Mucosa of stomach (tissue), 1 donor: ENCODE results near the gene LINC01488.

Experiments used
- H3K27me3 ChIP-seq: one replicate; pipeline ENCODE4 v1.7.0; 2013; ENCODE audit warnings: mild to moderate bottlenecking, low read length; ENCODE audit not compliant: control insufficient read depth, insufficient read depth
- H3K36me3 ChIP-seq: one replicate; pipeline ENCODE4 v1.7.0; 2013; ENCODE audit warnings: low read length; ENCODE audit not compliant: control insufficient read depth, insufficient read depth
- H3K4me1 ChIP-seq: one replicate; pipeline ENCODE4 v1.7.0; 2013; ENCODE audit warnings: mild to moderate bottlenecking, low read length; ENCODE audit not compliant: control insufficient read depth, insufficient read depth
- H3K4me3 ChIP-seq: one replicate; pipeline ENCODE4 v1.7.0; 2013; ENCODE audit warnings: low read length
- H3K9ac ChIP-seq: one replicate; pipeline ENCODE4 v1.7.0; 2013; ENCODE audit warnings: mild to moderate bottlenecking, low read length, moderate library complexity
- H3K9me3 ChIP-seq: one replicate; pipeline ENCODE4 v1.7.0; 2013; ENCODE audit warnings: mild to moderate bottlenecking, low read length, moderate library complexity; ENCODE audit not compliant: control insufficient read depth
- donor health status: Pancreatic carcinoma.

Gene LINC01488

DNA sequence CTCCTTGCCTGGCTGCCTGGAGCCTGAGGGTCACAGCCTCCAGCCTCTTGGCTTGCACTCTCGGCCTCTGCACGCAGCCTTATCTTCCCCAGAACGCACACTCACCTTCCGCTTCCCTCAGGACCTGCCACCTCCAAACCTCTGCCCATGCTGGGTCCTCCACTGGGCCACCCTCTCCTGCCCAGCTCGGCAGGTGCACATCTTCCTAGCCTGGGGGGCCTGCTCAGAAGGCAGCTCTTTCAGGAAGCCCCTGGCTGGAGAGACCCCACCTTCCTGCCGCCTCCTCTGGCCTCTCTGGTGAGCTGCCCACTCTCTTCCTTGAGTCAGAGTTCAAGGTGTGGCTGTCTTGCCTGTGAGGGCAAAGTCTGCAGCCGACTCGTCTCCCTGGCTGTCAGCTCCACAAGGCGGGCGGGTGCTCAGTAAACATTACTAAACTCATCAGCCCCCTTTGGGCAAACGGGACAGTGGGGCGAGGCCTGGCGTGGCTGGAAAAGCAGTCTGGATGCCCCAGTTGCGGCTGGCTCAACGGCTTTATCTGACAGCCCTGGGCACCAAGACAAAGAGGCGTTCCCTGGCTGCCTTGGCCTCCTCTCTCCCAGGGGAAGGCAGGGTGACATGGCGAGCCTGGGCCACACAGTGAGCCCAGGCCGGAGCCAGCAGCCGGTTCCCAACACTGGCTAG lies 1.7 kb upstream of the LINC01488 start:
- H3K4me3 ChIP-seq = peak overlapping the region; percentile 57
- no peaks in the 10 kb centered on the region for H3K27me3 ChIP-seq
- peaks cover 41% of the 10 kb centered on the region for H3K4me1 ChIP-seq
- H3K9me3 ChIP-seq = no peaks in the 10 kb centered on the region
- H3K9ac ChIP-seq = peak overlapping the region; percentile 28
- H3K36me3 ChIP-seq = no peaks in the 10 kb centered on the region

DNA sequence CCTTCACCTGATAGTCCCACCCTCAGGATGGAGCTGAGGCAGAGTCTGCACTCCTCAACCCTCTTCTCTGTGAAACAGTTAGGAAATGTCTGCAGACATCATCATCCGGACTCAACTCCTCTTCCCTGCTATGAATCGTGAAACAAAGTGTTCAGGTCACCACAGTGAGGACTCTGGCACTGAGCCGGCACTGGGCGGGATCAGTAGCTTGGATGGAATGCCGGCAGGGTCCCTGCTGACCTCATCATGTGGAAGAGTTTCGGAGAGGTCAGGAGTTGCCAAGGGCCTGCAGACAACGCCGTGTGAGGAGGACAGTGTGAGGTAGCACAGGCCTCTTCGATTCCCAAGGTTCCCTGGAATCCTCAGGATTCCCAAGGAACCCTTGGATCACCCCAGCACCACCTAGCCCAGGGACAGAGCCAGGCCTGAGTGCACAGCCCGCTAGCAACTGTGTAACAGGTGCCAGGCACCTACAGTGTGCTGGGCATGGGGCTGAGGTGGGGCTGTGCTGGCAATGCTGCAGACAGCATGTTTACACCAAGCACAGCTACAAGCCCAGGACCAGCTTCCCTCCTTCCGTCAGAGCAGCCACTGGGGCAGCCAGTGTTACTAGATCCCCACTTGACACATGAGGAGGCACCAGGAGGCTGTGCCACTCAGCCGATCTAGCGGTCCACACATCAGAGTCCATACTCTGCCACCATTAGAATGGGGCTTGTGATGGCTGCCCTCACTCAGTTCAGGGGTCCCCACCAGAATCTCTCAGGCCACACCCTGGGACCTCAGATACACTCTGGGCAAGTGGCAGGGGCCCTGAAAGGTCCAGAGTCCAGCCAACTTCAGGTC lies 693 bp upstream of the LINC01488 start:
- Histone ChIP-seq H3K27me3 (no peaks in the 10 kb centered on the region), H3K36me3 (no peaks in the 10 kb centered on the region), H3K9ac (peak overlapping the region; percentile 13), H3K9me3 (no peaks in the 10 kb centered on the region), H3K4me3 (no peak overlapping the region), H3K4me1 (peaks cover 41% of the 10 kb centered on the region)

DNA sequence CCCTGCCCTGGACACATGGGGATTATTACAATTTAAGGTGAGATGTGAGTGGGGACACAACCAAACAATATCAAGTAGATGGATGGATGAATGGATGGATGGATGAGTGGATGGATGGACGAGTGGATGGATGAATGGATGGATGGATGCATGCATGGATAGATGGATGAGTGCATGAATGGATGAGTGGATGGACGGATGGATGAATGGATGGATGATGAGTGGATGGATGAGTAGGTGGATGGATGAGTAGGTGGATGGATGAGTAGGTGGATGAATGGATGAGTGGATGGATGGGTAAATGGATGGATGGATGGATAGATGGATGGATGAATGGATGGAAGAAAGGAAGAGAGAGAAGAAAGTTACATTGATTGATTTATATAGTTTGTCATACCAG lies 859 bp downstream of the LINC01488 start:
- Histone ChIP-seq H3K9ac (no peak overlapping the region), H3K4me1 (peaks cover 29% of the 10 kb centered on the region), H3K36me3 (no peaks in the 10 kb centered on the region), H3K4me3 (no peak overlapping the region), H3K9me3 (no peaks in the 10 kb centered on the region), H3K27me3 (no peaks in the 10 kb centered on the region)

DNA sequence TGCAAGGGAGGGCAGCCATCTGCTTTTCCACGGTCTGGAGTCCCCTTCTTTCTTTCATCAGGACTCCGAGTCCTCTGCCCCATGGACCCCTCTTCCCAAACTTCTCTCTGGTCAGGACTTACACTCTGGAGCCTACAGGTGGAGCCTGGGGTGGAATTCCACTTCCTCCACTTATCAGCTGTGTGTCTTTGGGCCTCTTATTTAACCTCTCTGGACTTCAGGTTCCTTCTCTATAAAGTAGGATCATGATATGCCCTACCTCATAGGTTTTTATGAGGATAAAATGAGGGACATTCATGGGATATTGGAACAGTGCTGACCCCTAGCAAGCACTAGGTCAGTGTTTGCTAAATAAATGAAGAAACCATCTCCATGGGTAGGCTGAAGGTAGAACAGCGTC lies 1.7 kb downstream of the LINC01488 start:
- no peak overlapping the region for H3K9ac ChIP-seq
- H3K4me1 ChIP-seq = peaks cover 26% of the 10 kb centered on the region
- no peaks in the 10 kb centered on the region for H3K36me3 ChIP-seq
- H3K9me3 ChIP-seq = no peaks in the 10 kb centered on the region
- no peaks in the 10 kb centered on the region for H3K27me3 ChIP-seq
- no peak overlapping the region for H3K4me3 ChIP-seq

DNA sequence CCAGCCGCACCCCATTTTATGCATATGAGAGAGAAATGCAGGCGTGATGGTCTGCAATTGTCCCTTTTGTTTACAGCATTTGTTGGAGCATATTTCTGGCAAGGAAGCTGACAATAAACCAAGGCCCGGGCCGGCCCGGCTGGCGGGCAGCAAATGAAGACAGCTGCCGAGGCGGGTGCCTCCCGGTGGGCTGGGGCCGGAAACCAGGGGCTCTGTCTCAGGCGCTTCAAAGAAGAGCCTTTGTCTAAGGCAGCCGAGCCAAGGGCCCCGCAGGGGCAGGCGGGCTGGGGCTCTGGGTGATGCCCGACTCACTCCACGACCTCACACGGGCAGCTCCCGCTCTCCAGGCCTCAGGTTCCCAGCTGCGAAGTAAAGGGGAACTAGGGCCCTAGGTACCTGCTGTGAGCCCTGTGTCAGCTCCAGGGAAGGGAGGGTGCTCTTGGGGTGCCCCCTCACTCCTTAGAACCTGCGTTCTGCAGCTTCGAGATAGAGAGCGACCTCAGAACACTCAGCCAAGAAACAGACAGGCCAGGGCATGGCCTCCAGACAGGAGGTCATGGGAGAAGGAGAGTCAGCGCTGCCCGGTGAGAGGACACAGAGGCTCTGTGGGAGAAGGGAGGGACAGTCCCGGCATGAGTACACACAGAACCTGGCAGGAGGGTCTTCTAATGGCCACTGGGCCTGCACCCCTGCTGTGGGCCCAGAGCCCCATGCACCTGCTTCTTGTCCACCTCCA lies 2.4 kb downstream of the LINC01488 start:
- Histone ChIP-seq H3K9me3 (no peaks in the 10 kb centered on the region), H3K4me3 (no peak overlapping the region), H3K4me1 (peaks cover 26% of the 10 kb centered on the region), H3K27me3 (no peaks in the 10 kb centered on the region), H3K36me3 (no peaks in the 10 kb centered on the region), H3K9ac (no peak overlapping the region)

DNA sequence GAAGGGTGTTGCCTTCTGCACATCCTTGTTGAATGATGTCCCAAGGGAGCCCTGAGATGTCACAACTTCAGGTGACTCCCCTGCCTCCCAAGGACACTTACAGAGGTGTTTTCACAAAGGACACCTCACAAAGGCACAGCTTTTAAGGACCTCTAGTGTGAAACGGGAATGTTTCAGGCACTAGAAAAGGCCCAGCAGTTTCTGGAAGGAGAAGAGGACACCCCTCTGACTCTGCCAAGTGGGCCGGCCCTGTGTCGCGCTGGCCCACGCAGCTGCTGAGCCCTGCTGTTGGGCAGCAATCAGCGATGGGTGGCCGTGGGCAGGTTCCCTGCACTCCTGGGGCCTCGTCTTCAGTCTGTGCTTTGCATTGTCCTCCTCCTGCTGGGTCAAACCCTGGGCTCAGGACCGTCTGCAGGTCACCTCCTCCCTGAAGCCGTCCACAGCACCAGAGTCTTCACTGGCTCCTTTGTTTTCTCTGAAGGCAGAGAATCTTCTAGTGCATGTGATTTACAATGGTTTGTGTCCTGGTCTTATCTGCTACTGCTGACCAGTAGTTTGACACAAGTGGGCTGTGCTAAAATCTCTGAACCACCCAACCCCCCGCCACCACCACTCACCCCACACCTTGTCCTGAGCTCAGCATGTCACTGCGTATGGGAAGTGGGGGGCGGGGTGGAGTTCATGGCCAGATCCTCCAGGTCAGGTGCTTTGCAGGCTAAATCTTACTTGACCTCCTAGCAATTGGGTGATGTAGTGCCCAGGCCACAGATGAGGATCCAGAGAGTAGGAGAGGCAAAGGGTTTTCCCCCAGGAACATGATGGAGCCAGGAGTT lies 3.2 kb downstream of the LINC01488 start:
- H3K4me3 ChIP-seq = no peak overlapping the region
- no peak overlapping the region for H3K9ac ChIP-seq
- no peaks in the 10 kb centered on the region for H3K27me3 ChIP-seq
- no peaks in the 10 kb centered on the region for H3K9me3 ChIP-seq
- peaks cover 21% of the 10 kb centered on the region for H3K4me1 ChIP-seq
- H3K36me3 ChIP-seq = no peaks in the 10 kb centered on the region

DNA sequence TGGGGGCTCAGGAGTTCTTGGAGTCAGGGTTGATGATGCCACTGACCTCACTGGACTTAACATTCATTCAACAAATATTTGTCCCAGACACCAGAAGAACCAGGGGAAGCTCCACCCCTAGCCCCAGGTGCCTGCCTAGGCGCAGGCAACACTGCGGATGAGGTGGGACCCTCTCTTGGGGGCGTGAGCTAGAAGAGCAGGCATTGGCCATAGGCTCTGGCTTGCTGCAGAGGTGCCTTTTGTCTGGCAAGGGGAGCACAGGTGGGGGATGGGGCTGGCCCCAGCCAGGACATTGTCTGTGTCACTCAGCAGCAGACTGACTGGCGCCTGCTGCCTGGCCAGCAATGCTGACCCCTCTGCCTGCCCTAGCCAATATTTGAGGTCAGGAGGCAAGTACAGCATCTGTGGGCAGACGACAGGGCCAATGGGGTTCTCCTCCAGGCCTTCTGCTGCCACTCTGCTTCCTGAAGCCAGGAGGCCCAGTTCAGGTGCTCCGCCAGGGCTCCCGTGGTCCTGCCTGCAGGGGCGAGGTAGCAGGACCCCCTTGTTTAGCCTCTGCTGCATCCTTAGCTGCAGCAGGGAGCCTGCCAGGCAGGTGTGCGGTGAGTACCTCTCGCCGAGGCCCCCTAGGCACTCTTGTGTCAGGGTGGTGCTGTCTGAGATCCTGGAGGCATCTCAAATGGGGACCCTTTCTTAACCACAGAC lies 4.0 kb downstream of the LINC01488 start:
- Histone ChIP-seq H3K36me3 (no peaks in the 10 kb centered on the region), H3K27me3 (no peaks in the 10 kb centered on the region), H3K9me3 (no peaks in the 10 kb centered on the region), H3K4me1 (peaks cover 13% of the 10 kb centered on the region), H3K4me3 (no peak overlapping the region), H3K9ac (no peak overlapping the region)

DNA sequence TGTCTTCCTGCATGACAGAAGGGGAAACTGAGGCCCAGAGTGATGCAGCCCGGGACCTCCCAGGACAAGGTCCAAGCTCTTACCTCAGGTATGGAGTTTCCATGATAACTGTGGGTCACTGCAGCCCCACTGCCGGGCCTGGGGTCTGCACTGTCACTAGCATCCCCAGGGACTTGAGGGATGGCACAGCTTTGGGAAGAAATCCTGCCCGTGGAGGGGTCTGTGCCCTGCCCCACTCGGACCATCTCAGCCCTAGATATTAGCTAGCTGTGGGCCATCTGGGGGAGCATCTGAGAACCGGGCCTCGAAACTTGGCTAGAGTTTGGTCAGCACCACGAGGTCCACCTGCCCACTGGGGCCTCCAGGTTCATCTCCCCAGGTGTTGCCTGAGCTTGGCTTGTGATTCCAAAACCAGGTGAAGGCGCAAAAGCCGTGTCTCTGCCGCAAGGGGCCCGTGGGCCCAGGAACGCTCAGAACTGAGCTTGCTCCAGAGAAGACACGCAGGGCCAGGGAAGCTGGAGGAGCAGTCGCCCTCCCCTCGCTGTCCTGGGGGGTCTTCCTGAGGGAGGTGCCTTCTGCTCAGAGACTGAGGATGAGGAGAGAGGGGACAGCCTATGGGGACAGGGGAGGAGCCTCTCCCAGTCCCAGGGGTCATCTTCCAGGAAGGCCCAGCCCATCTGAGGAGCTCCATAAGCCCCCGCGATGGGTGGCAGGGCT lies 4.8 kb downstream of the LINC01488 start:
- Histone ChIP-seq H3K36me3 (no peaks in the 10 kb centered on the region), H3K27me3 (no peaks in the 10 kb centered on the region), H3K9ac (no peak overlapping the region), H3K4me3 (no peak overlapping the region), H3K9me3 (no peaks in the 10 kb centered on the region), H3K4me1 (peaks cover 6% of the 10 kb centered on the region)

DNA sequence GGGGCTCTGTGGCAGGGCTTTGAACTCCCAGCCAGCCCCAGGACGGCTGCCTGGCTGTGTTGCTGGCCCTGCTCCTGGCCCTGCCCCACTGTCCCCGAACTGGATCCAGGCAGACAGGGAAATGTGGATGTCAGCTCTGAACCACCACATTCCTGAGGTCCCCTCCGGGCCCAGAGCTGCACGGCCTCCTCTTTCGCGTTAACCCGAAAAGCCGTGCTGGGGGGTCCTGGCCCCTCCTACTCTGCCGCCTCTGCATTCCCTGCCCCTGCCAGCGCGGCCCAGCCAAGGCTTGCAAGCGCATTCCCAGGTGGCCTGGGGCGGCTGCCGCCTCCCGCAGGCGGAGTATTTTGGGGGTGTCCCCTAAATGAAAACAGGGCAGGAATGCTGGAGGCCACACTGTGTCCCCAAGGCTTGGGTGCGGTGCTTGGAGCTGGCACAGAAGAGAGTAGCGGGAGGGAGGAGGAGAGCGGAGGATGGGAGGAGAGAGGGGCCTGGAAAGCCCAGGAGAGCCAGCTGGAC lies 5.4 kb downstream of the LINC01488 start:
- Histone ChIP-seq H3K9me3 (no peaks in the 10 kb centered on the region), H3K4me3 (no peak overlapping the region), H3K36me3 (no peaks in the 10 kb centered on the region), H3K9ac (no peak overlapping the region), H3K4me1 (no peaks in the 10 kb centered on the region), H3K27me3 (no peaks in the 10 kb centered on the region)

DNA sequence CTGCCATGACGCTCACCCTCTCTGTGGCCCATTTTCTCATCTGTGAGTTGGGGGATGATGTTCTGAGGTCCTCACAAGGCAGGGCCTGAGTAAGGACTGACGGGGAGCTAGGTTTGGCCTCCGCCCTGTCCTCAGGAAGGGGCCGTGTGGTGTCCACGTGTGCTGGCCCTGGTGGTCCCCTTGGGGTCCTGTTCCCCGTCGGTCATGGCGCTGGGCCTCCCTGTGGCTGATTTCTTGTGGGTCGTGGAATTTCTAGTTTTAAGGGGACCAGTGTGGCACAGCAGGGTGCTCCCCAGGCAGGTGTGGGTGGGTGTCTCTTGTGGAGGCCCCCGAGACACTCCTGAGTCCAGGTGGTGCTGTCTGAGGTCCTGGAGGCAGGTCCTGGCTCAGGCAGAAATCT lies 5.9 kb downstream of the LINC01488 start:
- no peak overlapping the region for H3K4me3 ChIP-seq
- H3K36me3 ChIP-seq = no peaks in the 10 kb centered on the region
- H3K27me3 ChIP-seq = no peaks in the 10 kb centered on the region
- no peak overlapping the region for H3K9ac ChIP-seq
- H3K4me1 ChIP-seq = no peaks in the 10 kb centered on the region
- H3K9me3 ChIP-seq = no peaks in the 10 kb centered on the region
